Measurements from ENCODE around the gene KIF6. TPM values are rescaled to one million over a fixed set of nuclear protein-coding genes. Genes with fewer than 3 reads are reported as not detected.
A peak's percentile ranks its signal among the peaks of the same experiment; 100 is the strongest.

Gene KIF6
- total and polyA plus RNA-seq, 4 donors, result 1.1 to 7.8 (median 4.5) TPM

GRCh38 chr6:39310542-39310941, 414.7 kb downstream of the KIF6 start:
- peaks cover 0 to 3% (median 0%) of the 10 kb centered on the region in 4 donors for H3K36me3 ChIP-seq (ENCODE audit: control insufficient read depth in 4 of 4, insufficient read depth in 4 of 4, low read length in 4 of 4)
- TF ChIP-seq CTCF (IDR thresholded peaks at IDR 0.05; ENCODE audit: control extremely low read depth, extremely low read depth), result no peak
- H3K27ac ChIP-seq (ENCODE audit: low read depth in 1 of 2, low read length in 1 of 2), result no peak overlapping the region
- no peak overlapping the region for H3K4me3 ChIP-seq
- ATAC-seq (ENCODE audit: insufficient read depth, low FRiP score) (no peak), DNase-seq (no peak)
- peaks cover 0 to 33% (median 3%) of the 10 kb centered on the region in 3 donors for H3K27me3 ChIP-seq (ENCODE audit: control insufficient read depth in 3 of 3, insufficient read depth in 3 of 3, low read length in 2 of 3)
- WGBS, 2 donors, result 63 to 74% methylated on average over 4 of the region's 4 CpGs
- H3K9ac ChIP-seq (ENCODE audit: insufficient read depth in 1 of 2, low read length in 2 of 2), result no peak overlapping the region
- peaks cover 0 to 19% (median 0%) of the 10 kb centered on the region in 5 donors for H3K4me1 ChIP-seq (ENCODE audit: control insufficient read depth in 5 of 5, insufficient read depth in 5 of 5, low read length in 5 of 5)
- peaks cover 0 to 2% (median 0%) of the 10 kb centered on the region in 4 donors for H3K9me3 ChIP-seq (ENCODE audit: control insufficient read depth in 4 of 4, insufficient read depth in 3 of 4, low read length in 3 of 4)

GRCh38 chr6:39309942-39310531, 415.2 kb downstream of the KIF6 start:
- H3K4me1 ChIP-seq (ENCODE audit: control insufficient read depth in 5 of 5, insufficient read depth in 5 of 5, low read length in 5 of 5), result peaks cover 0 to 19% (median 0%) of the 10 kb centered on the region in 5 donors
- peak; percentile 70 for ATAC-seq (ENCODE audit: insufficient read depth, low FRiP score)
- no peak overlapping the region for H3K27ac ChIP-seq (ENCODE audit: low read depth in 1 of 2, low read length in 1 of 2)
- H3K9ac ChIP-seq (ENCODE audit: insufficient read depth in 1 of 2, low read length in 2 of 2), result no peak overlapping the region
- H3K27me3 ChIP-seq (ENCODE audit: control insufficient read depth in 3 of 3, insufficient read depth in 3 of 3, low read length in 2 of 3), result peaks cover 0 to 29% (median 3%) of the 10 kb centered on the region in 3 donors
- H3K36me3 ChIP-seq (ENCODE audit: control insufficient read depth in 4 of 4, insufficient read depth in 4 of 4, low read length in 4 of 4), result peaks cover 0 to 3% (median 0%) of the 10 kb centered on the region in 4 donors
- 50 to 57% methylated on average over 7 of the region's 7 CpGs for WGBS, 2 donors
- TF ChIP-seq CTCF (IDR thresholded peaks at IDR 0.05; ENCODE audit: control extremely low read depth, extremely low read depth), result peak; percentile 65
- no peak overlapping the region for H3K4me3 ChIP-seq
- H3K9me3 ChIP-seq (ENCODE audit: control insufficient read depth in 4 of 4, insufficient read depth in 3 of 4, low read length in 3 of 4), result peaks cover 0 to 2% (median 0%) of the 10 kb centered on the region in 4 donors
- peak; percentile 77 to 78 (median 78) for DNase-seq

DNA sequence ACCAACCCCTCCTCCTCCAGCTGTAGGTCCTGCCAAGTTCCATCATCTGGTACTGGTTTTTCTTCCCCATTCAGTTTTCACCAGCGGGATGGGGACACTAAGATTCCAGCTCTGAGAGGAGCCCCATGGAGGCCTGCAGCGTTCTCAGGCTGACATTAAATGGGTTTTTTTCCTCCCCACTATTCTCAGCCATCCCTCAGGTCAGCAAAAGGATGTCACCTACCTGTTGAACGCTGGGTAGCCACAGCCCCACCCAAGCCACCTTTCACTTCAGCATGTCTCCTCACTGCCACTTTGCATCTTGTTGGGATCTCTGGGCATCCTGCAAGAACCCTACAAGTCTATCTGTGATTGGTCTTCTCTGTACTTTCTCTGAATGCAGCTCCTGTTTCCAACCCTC, 417.7 kb downstream of the KIF6 start:
- 81 to 88% methylated on average over 3 of the region's 3 CpGs for WGBS, 2 donors
- ATAC-seq (ENCODE audit: insufficient read depth, low FRiP score), result no peak

More for the DNA sequence above, 417.7 kb downstream of the KIF6 start:
- peaks cover 0 to 2% (median 0%) of the 10 kb centered on the region in 4 donors for H3K9me3 ChIP-seq (ENCODE audit: control insufficient read depth in 4 of 4, insufficient read depth in 3 of 4, low read length in 3 of 4)
- peaks cover 0 to 3% (median 0%) of the 10 kb centered on the region in 4 donors for H3K36me3 ChIP-seq (ENCODE audit: control insufficient read depth in 4 of 4, insufficient read depth in 4 of 4, low read length in 4 of 4)
- no peak for DNase-seq
- H3K27ac ChIP-seq (ENCODE audit: low read depth in 1 of 2, low read length in 1 of 2), result no peak overlapping the region
- peaks cover 0 to 13% (median 0%) of the 10 kb centered on the region in 3 donors for H3K27me3 ChIP-seq (ENCODE audit: control insufficient read depth in 3 of 3, insufficient read depth in 3 of 3, low read length in 2 of 3)
- H3K4me3 ChIP-seq, result no peak overlapping the region
- H3K9ac ChIP-seq (ENCODE audit: insufficient read depth in 1 of 2, low read length in 2 of 2), result no peak overlapping the region
- H3K4me1 ChIP-seq (ENCODE audit: control insufficient read depth in 5 of 5, insufficient read depth in 5 of 5, low read length in 5 of 5), result peaks cover 0 to 7% (median 0%) of the 10 kb centered on the region in 5 donors
- TF ChIP-seq CTCF (IDR thresholded peaks at IDR 0.05; ENCODE audit: control extremely low read depth, extremely low read depth), result no peak

All from lung (tissue), 12 donors.